HepG2 (cell line): ENCODE measurements around the gene P2RX3. TPM values are rescaled to one million over a fixed set of nuclear protein-coding genes. Genes with fewer than 3 reads are reported as not detected.

Experiments
- BCL6 ChIP-seq: IDR thresholded peaks from 2 replicates; pipeline ENCODE4 v1.6.1; 2016; ENCODE audit warnings: missing genetic modification reagents, missing compliant biosample characterization
- BRD4 ChIP-seq: sonication (generic); formaldehyde crosslinking; IDR thresholded peaks from 2 replicates; pipeline ENCODE4 v1.4.0; 2020; ENCODE audit warnings: missing genetic modification reagents
- HDAC1 ChIP-seq: sonication (generic); formaldehyde crosslinking; IDR thresholded peaks from 2 replicates; pipeline ENCODE4 v1.5.1; 2020; ENCODE audit warnings: mild to moderate bottlenecking, missing genetic modification reagents
- LRRFIP1 ChIP-seq: sonication (generic); formaldehyde crosslinking; conservative IDR thresholded peaks from 2 replicates; pipeline ENCODE4 v1.4.0; 2020; ENCODE audit warnings: missing genetic modification reagents
- POLR2A ChIP-seq, 2 experiments: IDR thresholded peaks; 2 replicates each; pipeline ENCODE4 v1.6.1; 2011; ENCODE audit warnings: low read depth in 2 of 2, low read length in 2 of 2, mild to moderate bottlenecking in 1 of 2, moderate library complexity in 1 of 2; ENCODE audit not compliant: insufficient read depth in 1 of 2
- RELA ChIP-seq: sonication (generic); formaldehyde crosslinking; IDR thresholded peaks from 2 replicates; pipeline ENCODE4 v1.4.0; 2020; ENCODE audit warnings: missing genetic modification reagents
- SMAD1 ChIP-seq: sonication (generic); formaldehyde crosslinking; IDR thresholded peaks from 2 replicates; pipeline ENCODE4 v1.4.0; 2020; ENCODE audit warnings: missing genetic modification reagents, low read depth, mild to moderate bottlenecking, borderline replicate concordance
- SRSF1 ChIP-seq: fragments of 200-400 bp; formaldehyde crosslinking; optimal IDR thresholded peaks from 2 replicates; pipeline ENCODE3; 2017; ENCODE audit warnings: mild to moderate bottlenecking, low read depth, low read length, moderate library complexity
- TOE1 ChIP-seq: sonication (generic); formaldehyde crosslinking; IDR thresholded peaks from 2 replicates; pipeline ENCODE4 v1.4.0; 2020; ENCODE audit warnings: mild to moderate bottlenecking, missing genetic modification reagents
- ZBTB42 ChIP-seq: sonication (generic); formaldehyde crosslinking; IDR thresholded peaks from 2 replicates; pipeline ENCODE4 v1.5.0; 2020; ENCODE audit warnings: mild to moderate bottlenecking, missing genetic modification reagents
- ZMYM4 ChIP-seq: sonication (generic); formaldehyde crosslinking; IDR thresholded peaks from 2 replicates; pipeline ENCODE4 v1.8.1; 2023; ENCODE audit warnings: mild to moderate bottlenecking, missing genetic modification reagents
- ZNF142 ChIP-seq: sonication (generic); formaldehyde crosslinking; IDR thresholded peaks from 2 replicates; pipeline ENCODE4 v1.4.0; 2020; ENCODE audit warnings: missing genetic modification reagents
- ZNF256 ChIP-seq: sonication (generic); formaldehyde crosslinking; conservative IDR thresholded peaks from 2 replicates; pipeline ENCODE4 v1.4.0; 2020; ENCODE audit warnings: missing genetic modification reagents
- ZNF574 ChIP-seq: sonication (generic); formaldehyde crosslinking; IDR thresholded peaks from 2 replicates; pipeline ENCODE4 v1.4.0; 2020; ENCODE audit warnings: missing genetic modification reagents
- ZNF780A ChIP-seq: sonication (generic); formaldehyde crosslinking; IDR thresholded peaks from 2 replicates; pipeline ENCODE4 v1.8.0; 2022; ENCODE audit warnings: mild to moderate bottlenecking, missing genetic modification reagents, moderate library complexity
- polyA plus RNA-seq, 8 experiments: library from polyadenylated mRNA; depleted of rRNA in 3 of 8; stranded (reverse) in 7 of 8; unstranded in 1 of 8; fragments of >200 nt; fragmentation: Illumina TruSeq in 4 of 8; extraction: Trizol in 4 of 8; gene quantifications; 2 replicates each; pipeline versions ENCODE4 v1.2.1 to v1.2.3, GENCODE V29; 2011 to 2016; ENCODE audit warnings: low read depth in 4 of 8, missing spikeins in 1 of 8, mixed read lengths in 1 of 8; ENCODE audit not compliant: insufficient read depth in 1 of 8
- total RNA-seq, 5 experiments: library from RNA; depleted of rRNA; stranded (reverse); fragments of >200 nt; fragmentation: Illumina TruSeq; extraction: Trizol; gene quantifications; 2 replicates each; pipeline ENCODE4 v1.2.3, GENCODE V29; 2016; ENCODE audit warnings: low read depth in 1 of 5
- TF ChIP-seq, protein P1 (sequence below): sonication (generic); formaldehyde crosslinking; IDR thresholded peaks from 2 replicates; pipeline ENCODE4 v1.5.0; 2020; ENCODE audit warnings: mild to moderate bottlenecking, missing genetic modification reagents
- TF ChIP-seq, protein P2 (sequence below): IDR thresholded peaks from 2 replicates; pipeline ENCODE4 v1.6.1; 2016; ENCODE audit warnings: low read depth, borderline replicate concordance

Gene P2RX3
- total and polyA plus RNA-seq, 2 of the 13 experiments (the other 11 are each of a cell fraction or from before 2014, with no cell fraction given): 0.08 TPM; not detected in 1

DNA sequence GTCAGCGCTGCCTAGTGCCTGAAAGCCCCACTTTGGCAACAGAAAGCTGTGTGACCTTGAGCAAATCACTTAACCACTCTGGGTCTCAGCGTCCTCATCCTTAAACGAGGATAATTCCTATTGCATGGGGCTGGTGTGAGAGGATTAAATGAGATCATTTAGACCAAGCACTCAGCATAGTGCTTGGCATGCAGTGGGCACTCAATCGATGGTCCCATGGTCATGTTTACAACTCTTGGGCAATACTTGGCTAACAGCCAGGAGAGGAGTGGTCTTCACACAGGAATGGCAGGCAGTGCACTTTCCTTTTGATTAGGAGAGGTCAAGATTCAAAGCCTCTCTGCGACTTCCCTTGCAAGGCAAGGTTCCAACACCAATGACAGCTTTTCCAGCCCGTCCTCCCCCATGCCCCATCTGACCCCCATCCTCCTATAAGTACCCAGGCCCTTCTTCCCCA, 27.5 kb upstream of the P2RX3 start (continued):
- peak; percentile 70 for TF ChIP-seq BCL6 (CRISPR knock-in tag)
- TF ChIP-seq, protein P1, sequence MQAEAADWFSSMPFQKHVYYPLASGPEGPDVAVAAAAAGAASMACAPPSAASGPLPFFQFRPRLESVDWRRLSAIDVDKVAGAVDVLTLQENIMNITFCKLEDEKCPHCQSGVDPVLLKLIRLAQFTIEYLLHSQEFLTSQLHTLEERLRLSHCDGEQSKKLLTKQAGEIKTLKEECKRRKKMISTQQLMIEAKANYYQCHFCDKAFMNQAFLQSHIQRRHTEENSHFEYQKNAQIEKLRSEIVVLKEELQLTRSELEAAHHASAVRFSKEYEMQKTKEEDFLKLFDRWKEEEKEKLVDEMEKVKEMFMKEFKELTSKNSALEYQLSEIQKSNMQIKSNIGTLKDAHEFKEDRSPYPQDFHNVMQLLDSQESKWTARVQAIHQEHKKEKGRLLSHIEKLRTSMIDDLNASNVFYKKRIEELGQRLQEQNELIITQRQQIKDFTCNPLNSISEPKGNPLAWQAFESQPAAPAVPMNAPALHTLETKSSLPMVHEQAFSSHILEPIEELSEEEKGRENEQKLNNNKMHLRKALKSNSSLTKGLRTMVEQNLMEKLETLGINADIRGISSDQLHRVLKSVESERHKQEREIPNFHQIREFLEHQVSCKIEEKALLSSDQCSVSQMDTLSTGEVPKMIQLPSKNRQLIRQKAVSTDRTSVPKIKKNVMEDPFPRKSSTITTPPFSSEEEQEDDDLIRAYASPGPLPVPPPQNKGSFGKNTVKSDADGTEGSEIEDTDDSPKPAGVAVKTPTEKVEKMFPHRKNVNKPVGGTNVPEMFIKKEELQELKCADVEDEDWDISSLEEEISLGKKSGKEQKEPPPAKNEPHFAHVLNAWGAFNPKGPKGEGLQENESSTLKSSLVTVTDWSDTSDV (CRISPR knock-in tag): 0 out of 2 replicates have a peak, but pooled peaks have one; percentile 18
- no peak for TF ChIP-seq RELA (CRISPR knock-in tag)
- TF ChIP-seq POLR2A (IDR thresholded peaks at IDR 0.05; ENCODE audit: insufficient read depth in 1 of 2, low read depth in 2 of 2, low read length in 2 of 2): no peak
- no peak for TF ChIP-seq ZNF256
- no peak for TF ChIP-seq ZNF142 (CRISPR knock-in tag)
- TF ChIP-seq ZBTB42 (CRISPR knock-in tag): no peak
- no peak for TF ChIP-seq TOE1 (CRISPR knock-in tag)
- TF ChIP-seq, protein P2, sequence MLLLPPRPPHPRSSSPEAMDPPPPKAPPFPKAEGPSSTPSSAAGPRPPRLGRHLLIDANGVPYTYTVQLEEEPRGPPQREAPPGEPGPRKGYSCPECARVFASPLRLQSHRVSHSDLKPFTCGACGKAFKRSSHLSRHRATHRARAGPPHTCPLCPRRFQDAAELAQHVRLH (CRISPR knock-in tag): no peak
- no peak for TF ChIP-seq SMAD1 (CRISPR knock-in tag)
- TF ChIP-seq SRSF1: no peak
- TF ChIP-seq BRD4 (CRISPR knock-in tag): no peak
- TF ChIP-seq LRRFIP1 (CRISPR knock-in tag): no peak
- TF ChIP-seq ZMYM4 (CRISPR knock-in tag): peak; percentile 68; the same call in 1 of the 2 replicates
- peak; percentile 51; the same call in 1 of the 2 replicates for TF ChIP-seq HDAC1 (CRISPR knock-in tag)
- no peak for TF ChIP-seq ZNF780A (CRISPR knock-in tag)
- TF ChIP-seq ZNF574 (CRISPR knock-in tag): peak; percentile 69
